Activated T-helper 1 cell treated with anti-CD3 and anti-CD28 coated beads, Interleukin-12 subunit alpha, Interleukin-12 subunit beta, Interleukin-2, Interleukin-4 antibody, amounts not matched to agents 30 ng/mL and 10 ng/mL and 1 ng/mL, durations not matched to agents 14 hours and 24 hours and 36 hours (primary cell): Measurements from ENCODE around the gene IAH1. TPM values are rescaled to one million over a fixed set of nuclear protein-coding genes. Genes with fewer than 3 reads are reported as not detected.
A peak's percentile ranks its signal among the peaks of the same experiment; 100 is the strongest.

Experiments used
- DNase-seq: peaks from one replicate; pipeline ENCODE4 v3.0.0; 2021; ENCODE audit warnings: low spot score
- H3K27ac Mint-ChIP-seq: one replicate; pipeline ENCODE4 v1.8.0; 2021; ENCODE audit warnings: mild to moderate bottlenecking, mixed read lengths
- H3K27me3 Mint-ChIP-seq: one replicate; pipeline ENCODE4 v1.8.0; 2022; ENCODE audit warnings: mild to moderate bottlenecking, moderate library complexity, mixed read lengths; ENCODE audit not compliant: insufficient read depth
- H3K36me3 Mint-ChIP-seq: one replicate; pipeline ENCODE4 v1.8.0; 2021; ENCODE audit warnings: low read depth, mixed read lengths
- H3K4me1 Mint-ChIP-seq: one replicate; pipeline ENCODE4 v1.8.0; 2021; ENCODE audit warnings: low read depth, mixed read lengths
- H3K4me3 Mint-ChIP-seq: one replicate; pipeline ENCODE4 v1.8.0; 2021; ENCODE audit warnings: mild to moderate bottlenecking, moderate library complexity, mixed read lengths
- H3K9me3 Mint-ChIP-seq: one replicate; pipeline ENCODE4 v1.8.0; 2021; ENCODE audit warnings: mixed read lengths
- intact Hi-C: fragments of 100-400 bp; cut with micrococcal nuclease; formaldehyde crosslinking; loops from one replicate; pipeline ENCODE4 v1.15.1; 2024
- total RNA-seq: library from RNA; stranded (reverse); gene quantifications from 2 replicates; pipeline ENCODE4 v1.2.3, GENCODE V29; 2022

Gene IAH1
- total RNA-seq, 1 donor from 2014 or later, result 78.6 TPM

DNA sequence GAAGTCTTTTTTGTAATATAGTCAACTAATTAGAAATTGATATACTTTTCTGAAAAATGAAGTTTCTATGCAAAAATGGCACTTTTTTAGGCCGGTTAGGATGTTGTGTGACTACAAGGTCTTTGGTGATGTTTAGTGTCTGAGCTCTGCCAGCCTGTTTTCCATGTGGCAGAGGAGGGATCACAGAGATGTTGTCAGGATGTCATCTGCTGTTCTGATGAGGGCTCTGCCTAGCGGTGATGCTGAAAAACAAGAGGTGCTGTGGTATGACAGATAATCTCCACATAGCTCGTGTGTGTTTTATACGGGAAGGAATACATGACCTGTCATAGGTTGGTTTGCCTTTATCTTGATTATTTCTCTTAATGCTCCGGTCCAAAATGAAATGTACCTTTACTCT is 12.0 kb upstream of the IAH1 start:
- intact Hi-C loops, result no loop called here
- H3K36me3 Mint-ChIP-seq, result peaks cover 31% of the 10 kb centered on the region
- H3K4me1 Mint-ChIP-seq, result peaks cover 5% of the 10 kb centered on the region
- no peaks in the 10 kb centered on the region for H3K27me3 Mint-ChIP-seq
- no peak for DNase-seq
- H3K4me3 Mint-ChIP-seq, result no peak overlapping the region
- no peaks in the 10 kb centered on the region for H3K9me3 Mint-ChIP-seq
- no peak overlapping the region for H3K27ac Mint-ChIP-seq

DNA sequence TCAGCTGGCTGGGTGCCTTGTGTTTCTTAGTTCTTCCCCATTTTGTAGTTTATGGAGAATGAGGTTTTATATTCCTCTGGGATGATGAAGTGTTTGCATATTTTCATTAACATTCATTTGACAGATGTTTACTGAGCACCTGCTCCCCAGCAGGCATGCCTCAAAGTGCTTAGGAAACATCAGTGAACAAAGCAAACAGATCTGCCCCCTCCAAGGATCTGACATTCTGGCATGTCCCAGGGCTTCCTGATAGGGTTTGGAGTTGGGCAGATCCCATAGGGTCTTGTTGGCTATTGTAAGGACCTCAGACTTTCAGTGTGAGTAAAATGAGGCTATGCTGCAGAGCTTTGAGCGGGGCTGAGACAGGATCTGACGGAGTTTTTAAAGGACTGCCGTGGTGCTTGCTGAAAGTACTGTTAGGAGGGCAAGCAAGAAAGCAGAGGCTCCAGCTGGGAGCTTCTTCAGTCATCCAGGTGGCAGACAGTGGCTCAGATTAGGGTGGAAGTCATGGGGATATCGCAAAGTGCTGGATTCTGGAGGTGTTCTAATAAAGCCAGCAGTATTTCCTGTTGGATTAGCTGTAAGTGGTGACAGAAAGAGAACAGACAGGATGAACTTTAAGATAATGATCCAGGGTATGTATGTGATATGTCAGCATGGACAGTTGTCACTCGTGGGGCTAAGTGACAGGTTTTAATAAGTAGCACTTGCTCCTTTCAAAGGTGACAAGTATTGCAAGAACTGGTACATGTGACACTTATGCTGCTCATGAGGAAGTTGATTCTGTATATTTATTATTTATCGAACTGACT is 11.3 kb upstream of the IAH1 start:
- H3K4me1 Mint-ChIP-seq, result peaks cover 5% of the 10 kb centered on the region
- no peak overlapping the region for H3K27ac Mint-ChIP-seq

DNA sequence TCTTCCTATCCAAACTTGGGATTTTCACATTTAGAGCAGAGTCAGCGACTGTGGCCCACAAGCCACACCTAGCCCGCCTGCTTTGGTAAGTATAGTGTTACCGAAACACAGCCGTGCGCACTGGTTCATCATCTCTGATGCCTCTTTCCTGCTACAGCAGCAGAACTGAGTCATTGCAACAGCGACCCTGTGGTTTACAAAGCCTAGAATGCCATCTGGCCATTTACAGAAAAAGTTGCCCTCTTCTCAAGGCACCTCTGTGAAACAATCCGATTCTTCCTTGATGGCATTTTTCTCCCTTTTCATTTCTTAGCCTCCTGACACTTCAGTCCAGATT is 10.7 kb upstream of the IAH1 start:
- DNase-seq, result no peak
- peaks cover 28% of the 10 kb centered on the region for H3K36me3 Mint-ChIP-seq
- H3K9me3 Mint-ChIP-seq, result no peaks in the 10 kb centered on the region
- H3K27ac Mint-ChIP-seq, result peak overlapping the region; percentile 35
- intact Hi-C loops, result no loop called here
- H3K27me3 Mint-ChIP-seq, result no peaks in the 10 kb centered on the region
- peaks cover 5% of the 10 kb centered on the region for H3K4me1 Mint-ChIP-seq
- H3K4me3 Mint-ChIP-seq, result no peak overlapping the region

More for the DNA sequence above, 11.3 kb upstream of the IAH1 start:
- Mint-ChIP-seq H3K36me3 (peaks cover 31% of the 10 kb centered on the region), H3K27me3 (no peaks in the 10 kb centered on the region), H3K9me3 (no peaks in the 10 kb centered on the region), H3K4me3 (no peak overlapping the region)
- intact Hi-C loops, result no loop called here
- no peak for DNase-seq

DNA sequence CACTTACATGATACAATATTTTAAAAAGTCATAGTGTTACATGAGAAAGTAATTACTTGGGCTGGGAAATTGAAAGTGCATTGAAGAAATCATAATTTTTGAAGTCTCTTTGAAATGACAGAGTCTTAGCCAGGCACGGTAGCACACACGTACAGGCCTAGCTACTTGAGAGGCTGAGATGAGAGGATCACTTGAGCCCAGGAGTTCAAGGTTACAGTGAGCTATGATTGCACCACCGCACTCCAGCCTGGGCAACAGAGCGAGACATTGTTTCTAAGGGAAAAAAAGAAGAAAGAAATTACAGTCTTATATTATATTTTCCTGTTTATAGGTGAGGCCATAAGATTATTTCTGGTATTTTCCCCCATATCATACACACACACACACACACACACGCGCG is 9.2 kb upstream of the IAH1 start:
- Mint-ChIP-seq H3K36me3 (peaks cover 23% of the 10 kb centered on the region), H3K9me3 (no peaks in the 10 kb centered on the region), H3K27ac (no peak overlapping the region), H3K4me3 (no peak overlapping the region), H3K4me1 (peaks cover 5% of the 10 kb centered on the region), H3K27me3 (no peaks in the 10 kb centered on the region)
- DNase-seq, result no peak
- intact Hi-C loops, result no loop called here

DNA sequence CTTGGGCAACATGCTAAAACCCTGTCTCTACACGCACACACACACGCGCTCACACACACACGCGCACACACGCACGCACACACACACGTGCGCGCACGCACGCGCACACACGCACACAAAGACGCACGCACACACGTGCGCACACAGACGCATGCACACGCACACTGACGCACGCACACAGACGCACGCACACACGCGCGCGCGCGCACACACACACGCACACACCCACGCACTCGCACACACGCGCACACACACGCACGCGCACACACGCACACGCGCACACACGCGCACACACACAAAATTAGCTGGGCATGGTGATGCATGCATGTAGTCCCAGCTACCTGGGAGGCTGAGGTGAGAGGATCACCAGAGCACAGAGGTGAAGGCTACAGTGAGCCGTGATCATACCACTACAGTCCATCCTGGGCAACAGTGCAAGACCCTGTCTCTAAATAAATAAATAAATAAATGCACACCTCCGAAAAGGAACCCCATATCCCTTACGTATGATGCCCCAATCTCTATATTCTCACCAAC is 8.1 kb upstream of the IAH1 start:
- peaks cover 22% of the 10 kb centered on the region for H3K36me3 Mint-ChIP-seq
- DNase-seq, result no peak
- H3K27ac Mint-ChIP-seq, result no peak overlapping the region
- intact Hi-C loops, result no loop called here
- H3K4me3 Mint-ChIP-seq, result no peak overlapping the region
- no peaks in the 10 kb centered on the region for H3K27me3 Mint-ChIP-seq
- H3K4me1 Mint-ChIP-seq, result peaks cover 5% of the 10 kb centered on the region
- no peaks in the 10 kb centered on the region for H3K9me3 Mint-ChIP-seq

DNA sequence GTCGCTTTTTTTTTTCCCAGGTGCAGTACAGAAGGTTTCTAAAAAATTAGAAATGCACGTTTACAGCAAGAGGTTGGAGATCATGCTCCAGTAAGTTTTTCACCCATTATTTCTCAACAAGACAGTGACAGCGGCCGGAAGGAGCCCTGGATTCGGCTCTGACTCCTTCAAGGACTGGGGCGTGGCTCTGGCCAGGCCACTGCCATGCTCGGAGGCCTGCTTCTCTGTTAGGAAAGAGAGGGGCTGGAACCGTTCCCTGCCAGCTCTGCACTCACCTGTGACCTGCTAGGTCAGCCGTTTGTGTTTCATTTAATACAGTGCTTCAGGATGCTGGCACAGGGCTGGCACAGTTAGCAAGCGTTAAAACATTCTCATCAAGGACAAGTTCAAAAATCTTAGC is 6.7 kb upstream of the IAH1 start:
- no peak overlapping the region for H3K27ac Mint-ChIP-seq
- no peak for DNase-seq
- intact Hi-C loops, result no loop called here
- peaks cover 29% of the 10 kb centered on the region for H3K36me3 Mint-ChIP-seq
- no peaks in the 10 kb centered on the region for H3K9me3 Mint-ChIP-seq
- H3K4me3 Mint-ChIP-seq, result no peak overlapping the region
- peaks cover 5% of the 10 kb centered on the region for H3K4me1 Mint-ChIP-seq
- H3K27me3 Mint-ChIP-seq, result no peaks in the 10 kb centered on the region

DNA sequence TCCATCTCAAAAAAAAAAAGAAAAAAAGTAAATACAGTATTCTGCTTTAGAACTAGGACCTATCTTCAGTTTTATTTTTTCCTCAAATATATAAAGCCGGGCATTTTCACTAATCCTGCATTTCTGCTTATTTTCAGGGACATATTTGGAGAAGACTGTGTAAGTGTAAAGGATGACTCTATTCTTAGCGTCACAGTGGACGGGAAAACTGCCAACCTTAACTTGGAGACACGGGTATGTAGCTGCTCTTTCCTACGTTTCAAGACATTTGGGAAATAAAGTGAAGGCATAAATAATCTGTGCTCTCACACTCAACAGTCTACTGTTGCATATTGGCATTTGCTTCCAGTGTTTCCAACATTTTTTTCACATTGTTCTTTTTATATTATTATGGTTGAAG is 3.1 kb upstream of the IAH1 start:
- H3K4me3 Mint-ChIP-seq, result no peak overlapping the region
- intact Hi-C loops, result no loop called here
- H3K9me3 Mint-ChIP-seq, result no peaks in the 10 kb centered on the region
- H3K27me3 Mint-ChIP-seq, result no peaks in the 10 kb centered on the region
- DNase-seq, result no peak
- peaks cover 16% of the 10 kb centered on the region for H3K4me1 Mint-ChIP-seq
- peaks cover 30% of the 10 kb centered on the region for H3K36me3 Mint-ChIP-seq
- H3K27ac Mint-ChIP-seq, result no peak overlapping the region

DNA sequence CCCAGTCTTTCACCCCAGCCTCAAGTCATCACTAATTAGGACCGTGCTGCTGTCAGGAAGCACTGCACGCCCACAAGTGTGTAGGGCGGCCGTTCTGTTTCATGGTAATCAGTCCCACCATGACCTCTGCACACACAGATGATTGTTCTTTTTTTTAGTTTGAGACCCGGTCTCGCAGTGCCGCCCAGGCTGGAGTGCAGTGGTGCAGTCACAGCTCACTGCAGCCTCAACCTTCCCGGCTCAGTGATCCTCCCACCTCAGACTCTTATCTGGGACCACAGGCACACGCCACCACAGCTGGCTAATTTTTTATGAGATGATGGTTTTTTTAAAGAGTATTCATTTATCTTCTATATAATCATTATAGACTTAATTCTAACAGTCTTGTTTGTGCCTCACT is 1.8 kb upstream of the IAH1 start:
- peaks cover 36% of the 10 kb centered on the region for H3K36me3 Mint-ChIP-seq
- no peak for DNase-seq
- H3K9me3 Mint-ChIP-seq, result peaks cover 4% of the 10 kb centered on the region
- H3K4me3 Mint-ChIP-seq, result peak overlapping the region; percentile 32
- intact Hi-C loops, result no loop called here
- H3K27me3 Mint-ChIP-seq, result no peaks in the 10 kb centered on the region
- H3K27ac Mint-ChIP-seq, result no peak overlapping the region
- peaks cover 29% of the 10 kb centered on the region for H3K4me1 Mint-ChIP-seq

DNA sequence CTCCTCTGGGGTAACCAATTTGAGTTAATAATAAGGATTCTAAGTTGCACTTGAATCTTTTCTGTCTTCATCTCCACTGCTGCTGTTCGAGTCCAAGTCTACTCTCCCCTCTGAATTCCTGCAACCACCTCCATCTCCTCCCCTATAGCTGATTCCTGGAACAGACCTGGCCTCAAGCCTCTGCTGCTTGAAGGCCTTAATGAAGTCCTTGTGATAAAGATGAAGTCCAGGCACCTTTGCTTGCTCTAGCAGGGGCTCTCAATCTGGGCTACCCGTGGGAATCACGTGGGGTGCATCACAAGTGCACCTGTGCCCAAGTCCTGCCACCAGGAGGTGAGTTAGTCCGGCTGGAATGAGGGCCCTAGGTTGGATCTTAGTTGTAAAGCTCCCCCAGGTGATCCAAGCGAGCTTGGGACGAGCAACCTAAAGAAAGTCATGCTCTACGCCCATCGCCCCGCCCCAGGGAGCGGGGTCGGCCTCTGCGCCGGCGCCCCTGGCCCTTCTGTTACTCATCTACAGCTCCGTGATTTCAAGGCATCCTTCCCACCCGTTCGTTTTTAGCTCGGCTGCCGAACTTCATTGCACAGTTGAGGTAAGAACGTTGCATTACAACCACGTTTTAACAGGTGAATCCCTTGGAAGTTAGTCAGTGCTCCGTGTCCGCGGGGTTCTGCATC is 905 bp upstream of the IAH1 start:
- Mint-ChIP-seq H3K27me3 (no peaks in the 10 kb centered on the region), H3K27ac (peak overlapping the region; percentile 84), H3K36me3 (peaks cover 38% of the 10 kb centered on the region), H3K4me1 (peaks cover 39% of the 10 kb centered on the region), H3K4me3 (peak overlapping the region; percentile 82), H3K9me3 (peaks cover 4% of the 10 kb centered on the region)
- intact Hi-C loops, result no loop called here
- DNase-seq, result no peak

DNA sequence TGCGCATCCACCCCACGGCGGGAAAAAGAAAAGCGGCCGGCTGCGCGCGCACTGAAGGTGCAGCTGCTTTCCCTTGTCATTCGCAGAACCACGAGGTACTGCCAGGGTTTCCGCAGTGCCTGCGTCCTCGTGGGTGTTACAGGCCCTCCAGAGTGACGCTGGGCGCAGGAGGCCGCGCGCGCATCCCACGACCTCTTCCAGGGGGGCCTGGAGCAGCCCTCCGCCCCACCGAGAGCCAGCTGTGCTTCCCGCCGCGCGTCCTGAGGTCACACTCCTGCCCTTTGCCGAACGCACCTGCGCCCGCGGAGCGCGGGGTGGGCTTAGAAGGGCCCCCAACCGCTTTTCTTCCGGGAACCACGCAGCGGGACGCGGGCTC is 378 bp upstream of the IAH1 start:
- Mint-ChIP-seq H3K4me3 (peak overlapping the region; percentile 82), H3K27ac (peak overlapping the region; percentile 84), H3K36me3 (peaks cover 43% of the 10 kb centered on the region), H3K27me3 (no peaks in the 10 kb centered on the region), H3K9me3 (peaks cover 4% of the 10 kb centered on the region), H3K4me1 (peaks cover 44% of the 10 kb centered on the region)
- peak; percentile 61 for DNase-seq
- intact Hi-C loops, result loop anchor here (1.0 to 2.0 kb wide), 5 partner anchors 51 to 278 kb away; partner anchors contain the start of genes ADAM17, CPSF3, ITGB1BP1 and YWHAQ

DNA sequence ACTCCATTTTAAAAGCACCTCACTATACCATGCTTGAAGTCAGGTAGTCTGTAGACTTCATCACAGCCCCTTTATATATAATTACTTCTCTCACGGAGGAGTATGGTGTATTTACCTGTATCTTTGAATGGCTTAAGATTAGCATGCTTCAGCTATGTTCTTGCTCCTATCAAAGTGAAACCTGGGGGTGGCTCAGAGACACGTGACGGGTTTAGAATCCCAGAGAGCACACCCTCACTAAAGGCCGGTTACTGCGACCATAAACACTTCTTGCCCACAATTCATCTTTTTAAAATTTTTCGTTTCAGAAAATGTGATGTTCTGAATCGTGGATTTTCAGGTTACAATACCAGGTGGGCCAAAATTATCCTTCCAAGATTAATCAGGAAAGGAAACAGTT is 3.6 kb downstream of the IAH1 start:
- Mint-ChIP-seq H3K27ac (no peak overlapping the region), H3K4me3 (no peak overlapping the region), H3K4me1 (peaks cover 61% of the 10 kb centered on the region), H3K9me3 (peaks cover 4% of the 10 kb centered on the region), H3K36me3 (peaks cover 45% of the 10 kb centered on the region), H3K27me3 (no peaks in the 10 kb centered on the region)
- no peak for DNase-seq
- intact Hi-C loops, result loop anchor here (5.0 kb wide), 1 partner anchor 304 kb away; no protein-coding TSS in a partner anchor

DNA sequence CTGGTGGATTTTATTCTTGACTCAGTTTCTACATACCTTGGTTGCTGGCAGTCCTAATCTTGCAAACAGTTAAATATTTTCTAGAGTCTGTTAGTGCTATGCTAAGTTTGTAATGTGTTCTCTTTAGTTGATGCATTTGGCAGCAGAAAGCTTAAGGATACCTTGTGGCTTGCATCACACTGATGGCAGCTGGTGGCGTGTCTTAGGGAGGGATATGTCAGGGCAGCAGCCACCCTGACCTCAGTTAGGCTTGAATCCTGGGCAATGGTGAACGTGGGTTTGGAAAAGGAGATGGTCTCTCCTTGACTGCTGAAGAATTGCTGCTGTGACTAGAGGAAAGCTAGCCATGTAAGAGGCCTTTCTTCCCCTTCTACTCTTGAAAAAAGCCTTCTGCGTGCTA is 4.2 kb downstream of the IAH1 start:
- intact Hi-C loops, result loop anchor here (5.0 kb wide), 1 partner anchor 304 kb away; no protein-coding TSS in a partner anchor
- H3K4me3 Mint-ChIP-seq, result no peak overlapping the region
- H3K27me3 Mint-ChIP-seq, result no peaks in the 10 kb centered on the region
- peaks cover 45% of the 10 kb centered on the region for H3K36me3 Mint-ChIP-seq
- no peak overlapping the region for H3K27ac Mint-ChIP-seq
- peaks cover 55% of the 10 kb centered on the region for H3K4me1 Mint-ChIP-seq
- no peak for DNase-seq
- peaks cover 4% of the 10 kb centered on the region for H3K9me3 Mint-ChIP-seq

DNA sequence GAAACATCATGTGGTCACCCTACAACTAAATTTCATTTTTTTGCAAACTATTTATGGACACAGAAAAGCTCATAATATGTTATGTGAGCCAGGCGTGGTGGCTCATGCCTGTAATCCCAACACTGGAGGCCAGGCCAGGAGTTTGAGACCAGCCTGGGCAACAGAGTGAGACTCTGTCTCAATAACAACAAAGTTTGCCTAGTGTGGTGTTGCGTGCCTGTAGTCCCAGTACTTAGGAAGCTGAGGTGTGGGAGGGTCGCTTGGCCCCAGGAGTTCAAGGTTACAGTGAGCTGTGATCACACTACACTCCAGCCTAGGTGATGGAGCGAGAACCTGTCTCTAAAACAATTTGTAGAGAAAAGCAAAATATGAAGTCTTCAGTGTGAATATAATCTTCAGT is 5.8 kb downstream of the IAH1 start:
- H3K4me3 Mint-ChIP-seq, result no peak overlapping the region
- H3K4me1 Mint-ChIP-seq, result peaks cover 51% of the 10 kb centered on the region
- no peak overlapping the region for H3K27ac Mint-ChIP-seq
- no peak for DNase-seq
- intact Hi-C loops, result no loop called here
- H3K27me3 Mint-ChIP-seq, result no peaks in the 10 kb centered on the region
- H3K9me3 Mint-ChIP-seq, result peaks cover 4% of the 10 kb centered on the region
- peaks cover 52% of the 10 kb centered on the region for H3K36me3 Mint-ChIP-seq
